Stimulated activated CD4-positive, alpha-beta T cell treated with anti-CD3 and anti-CD28 coated beads, Interleukin-12 subunit alpha, Interleukin-12 subunit beta, amount 100 ng/mL, for 24 hours (primary cell): ENCODE results near the gene SIK3.
"Not testable (repeated sequence)": the region's sequence is repeated elsewhere in the genome, so short reads cannot be mapped to it uniquely, and the experiment has no call there.

ENCODE experiments used
- DNase-seq, 2 experiments: peaks; one replicate each; pipeline ENCODE4 v3.0.0-alpha.2; 2020; ENCODE audit warnings: low read depth in 2 of 2

SIK3 gene

DNA sequence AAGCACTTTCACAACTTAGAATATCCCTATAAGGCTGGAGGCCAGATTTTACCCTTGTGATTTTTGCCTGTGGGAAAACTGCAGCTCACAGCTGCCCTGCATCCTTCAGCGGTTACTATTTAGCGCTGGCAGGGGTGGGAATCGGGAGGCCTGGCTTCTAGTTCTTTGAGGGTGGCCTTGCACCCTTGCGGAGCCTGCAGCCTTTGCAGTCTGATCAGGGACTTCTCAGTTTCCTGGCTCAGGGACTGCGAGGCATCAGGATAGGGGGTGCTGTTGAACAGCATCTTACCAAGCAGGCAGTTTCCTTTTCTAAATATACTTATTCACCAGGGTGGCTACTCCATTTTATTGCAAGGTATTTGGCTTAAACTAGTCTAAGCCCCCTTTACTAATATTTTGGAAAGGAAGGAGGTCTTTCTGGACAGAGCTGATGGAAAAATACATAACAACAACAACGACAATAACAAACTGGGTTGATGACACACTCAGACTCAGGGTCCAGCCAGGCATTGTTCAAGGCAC lies 257.9 kb downstream of the SIK3 start:
- no peak for DNase-seq

DNA sequence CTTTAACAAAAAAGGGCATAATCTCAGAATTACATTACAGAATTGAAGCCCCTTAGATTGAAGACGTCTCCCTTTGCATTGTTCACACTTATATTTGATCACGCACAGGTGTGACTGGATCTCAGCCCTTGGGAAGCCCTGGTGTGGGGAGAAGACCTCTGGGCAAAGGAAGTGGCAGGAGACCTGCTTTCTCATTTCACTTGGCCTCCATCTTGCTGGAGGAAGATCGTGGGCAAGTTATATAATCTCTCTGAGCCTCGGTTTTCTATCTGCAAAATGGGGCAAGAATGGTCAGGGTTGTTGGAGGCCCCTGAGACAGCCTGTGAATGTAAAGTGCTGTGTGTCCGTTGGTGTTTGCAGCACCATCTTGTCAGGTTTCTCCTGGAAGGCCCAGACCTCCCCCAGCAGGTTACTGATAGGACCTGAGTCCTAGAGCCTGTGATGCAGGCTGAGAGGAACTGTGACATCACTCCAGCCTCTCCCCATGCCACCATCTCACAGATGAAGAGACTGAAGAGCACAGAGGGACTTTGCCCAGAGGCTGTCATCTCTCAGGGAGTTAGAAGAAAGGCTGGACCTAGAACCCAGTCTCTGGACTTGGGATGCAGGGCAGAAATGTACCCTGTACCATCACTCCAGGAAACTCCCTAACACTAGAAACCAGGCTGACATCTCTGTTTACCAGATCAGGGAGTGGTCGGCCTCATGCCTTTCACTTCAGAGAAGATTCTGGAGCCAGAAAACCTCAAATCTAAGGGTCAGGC lies 259.7 kb downstream of the SIK3 start:
- DNase-seq: no peak

DNA sequence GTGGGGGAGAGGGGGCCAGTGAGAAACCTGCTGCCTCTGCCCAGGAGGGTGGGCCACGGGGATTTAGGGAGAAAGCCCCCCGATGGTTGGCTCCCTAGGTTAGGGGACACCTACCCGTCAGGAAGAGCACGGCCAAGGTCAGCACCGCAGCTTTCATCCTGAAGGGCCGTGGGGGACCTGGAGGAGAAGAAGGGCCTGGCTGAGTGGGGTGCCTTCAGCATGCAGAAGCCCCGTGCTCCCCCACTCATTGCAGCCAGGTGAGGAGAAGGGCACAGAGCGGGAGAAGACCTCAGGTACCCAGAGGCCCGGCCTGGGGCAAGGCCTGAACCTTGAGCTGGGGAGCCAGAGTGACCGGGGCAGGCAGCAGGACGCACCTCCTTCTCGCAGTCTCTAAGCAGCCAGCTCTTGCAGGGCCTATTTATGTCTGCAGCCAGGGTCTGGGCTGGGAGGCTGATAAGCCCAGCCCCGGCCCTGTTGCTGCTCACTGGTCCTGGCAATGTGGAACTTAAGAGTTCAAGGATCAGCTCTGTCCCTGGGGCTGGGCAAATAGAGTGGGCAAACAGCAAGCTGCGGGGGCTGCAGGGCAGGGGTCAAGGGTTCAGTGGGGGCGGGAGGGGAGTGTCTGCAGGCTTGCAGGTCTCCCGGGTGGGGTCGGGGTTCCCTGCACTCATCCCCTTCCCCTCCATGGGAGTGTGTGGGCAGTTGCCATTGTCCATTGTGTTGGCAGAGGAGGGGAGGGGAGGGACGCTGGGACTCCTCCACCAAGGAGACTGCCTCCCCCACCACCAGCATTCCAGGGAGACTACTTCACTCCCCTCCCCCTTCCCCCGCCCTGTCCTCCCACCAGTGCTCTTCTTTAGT lies 260.8 kb downstream of the SIK3 start, which contains the start of gene APOA1:
Gene APOA1 (minus strand): TSS at position 392 of the 861 bp plus-strand sequence. CDS start 235 bp downstream, at position 157.
- DNase-seq: no peak

DNA sequence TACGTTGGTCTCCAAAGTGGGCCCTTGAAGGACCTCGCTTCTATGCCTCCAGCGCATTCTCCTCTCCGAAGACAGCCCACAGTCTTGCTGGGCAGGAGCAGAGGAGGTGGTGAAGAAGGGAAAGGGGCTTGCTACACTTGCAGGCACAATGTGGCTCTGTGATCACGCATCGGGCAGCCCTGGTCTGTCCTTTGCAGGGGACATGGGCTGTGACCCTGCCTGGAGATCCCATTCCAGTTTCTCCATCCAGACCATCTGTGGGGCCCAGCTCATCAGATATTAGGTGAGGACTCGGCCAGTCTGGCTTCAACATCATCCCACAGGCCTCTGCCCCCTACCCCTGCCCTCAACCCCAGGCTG lies 261.6 kb downstream of the SIK3 start:
- DNase-seq: no peak

DNA sequence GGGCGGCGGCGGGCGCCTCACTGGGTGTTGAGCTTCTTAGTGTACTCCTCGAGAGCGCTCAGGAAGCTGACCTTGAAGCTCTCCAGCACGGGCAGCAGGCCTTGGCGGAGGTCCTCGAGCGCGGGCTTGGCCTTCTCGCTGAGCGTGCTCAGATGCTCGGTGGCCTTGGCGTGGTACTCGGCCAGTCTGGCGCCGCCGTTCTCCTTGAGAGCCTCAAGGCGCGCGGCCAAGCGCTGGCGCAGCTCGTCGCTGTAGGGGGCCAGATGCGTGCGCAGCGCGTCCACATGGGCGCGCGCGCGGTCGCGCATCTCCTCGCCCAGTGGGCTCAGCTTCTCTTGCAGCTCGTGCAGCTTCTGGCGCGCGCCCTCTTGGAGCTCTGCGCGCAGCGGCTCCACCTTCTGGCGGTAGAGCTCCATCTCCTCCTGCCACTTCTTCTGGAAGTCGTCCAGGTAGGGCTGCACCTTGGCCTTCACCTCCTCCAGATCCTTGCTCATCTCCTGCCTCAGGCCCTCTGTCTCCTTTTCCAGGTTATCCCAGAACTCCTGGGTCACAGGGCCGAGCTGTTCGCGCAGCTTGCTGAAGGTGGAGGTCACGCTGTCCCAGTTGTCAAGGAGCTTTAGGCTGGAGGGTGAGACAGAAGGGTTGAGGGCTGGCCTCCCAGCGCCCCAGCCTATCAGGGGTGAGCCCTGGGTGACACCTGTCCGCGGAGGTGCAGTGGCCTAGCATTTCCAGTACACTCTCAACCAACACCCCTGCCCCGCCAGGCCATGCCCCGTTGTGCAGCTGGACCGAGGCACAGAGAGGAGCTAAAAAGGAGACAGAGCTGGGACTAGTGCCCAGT lies 262.2 kb downstream of the SIK3 start:
- DNase-seq: peak; percentile 50 to 69

DNA sequence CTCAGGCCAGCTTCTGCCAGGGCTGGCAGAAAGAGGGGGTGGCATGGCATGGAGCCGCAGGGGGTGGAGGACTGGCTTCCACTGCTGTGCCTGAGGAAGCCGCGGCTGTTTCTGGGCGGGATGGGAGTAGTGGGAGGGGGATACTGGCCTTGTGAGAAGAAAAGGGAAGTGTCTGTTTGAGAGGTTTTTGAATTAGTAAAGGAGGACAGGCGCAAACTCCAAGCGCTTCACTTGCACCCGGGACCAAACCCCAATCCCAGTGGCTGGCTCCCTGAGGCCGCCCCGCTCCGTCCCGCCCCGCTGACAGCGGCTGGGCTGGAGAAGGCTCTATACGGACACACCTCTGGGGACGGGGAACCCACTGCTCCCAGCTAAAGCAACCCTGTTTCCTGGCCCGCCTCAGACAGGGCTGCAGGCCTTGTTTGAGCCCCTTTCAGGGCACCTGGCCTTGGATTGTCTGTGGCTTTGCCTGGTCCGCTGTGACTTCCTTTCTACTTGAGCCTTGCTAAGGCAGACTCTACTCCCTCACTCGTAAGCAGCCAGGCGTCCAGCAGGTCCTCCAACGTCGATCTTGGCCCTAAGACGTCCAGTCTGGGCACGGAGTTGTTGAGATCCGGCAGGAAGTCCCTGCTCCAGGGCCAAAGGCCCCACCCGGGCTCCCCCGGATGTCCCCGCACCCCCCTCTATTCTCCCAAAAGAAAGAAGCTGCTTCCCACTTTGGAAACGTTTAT lies 263.0 kb downstream of the SIK3 start:
- no peak for DNase-seq

DNA sequence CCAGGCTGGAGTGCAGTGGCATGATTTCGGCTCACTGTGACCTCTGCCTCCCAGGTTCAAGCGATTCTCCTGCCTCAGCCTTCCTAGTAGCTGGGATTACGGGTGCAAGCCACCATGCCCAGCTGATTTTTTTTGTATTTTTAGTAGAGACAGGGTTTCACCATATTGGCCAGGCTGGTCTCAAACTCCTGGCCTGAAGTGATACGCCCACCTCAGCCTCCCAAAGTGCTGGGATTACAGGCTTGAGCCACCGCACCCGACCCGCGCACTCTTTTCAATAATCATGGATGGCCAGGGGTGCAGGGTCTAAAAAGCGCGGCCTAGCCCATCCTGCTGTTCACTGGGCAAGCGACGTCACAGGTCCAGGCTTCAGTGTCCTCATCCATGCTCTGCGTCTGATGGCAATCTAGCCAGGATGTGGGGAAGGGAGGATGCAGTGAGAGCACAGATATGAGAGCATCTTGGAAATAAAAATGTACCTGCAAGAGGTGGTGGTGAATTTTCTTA lies 263.6 kb downstream of the SIK3 start:
- not testable (repeated sequence) for DNase-seq

DNA sequence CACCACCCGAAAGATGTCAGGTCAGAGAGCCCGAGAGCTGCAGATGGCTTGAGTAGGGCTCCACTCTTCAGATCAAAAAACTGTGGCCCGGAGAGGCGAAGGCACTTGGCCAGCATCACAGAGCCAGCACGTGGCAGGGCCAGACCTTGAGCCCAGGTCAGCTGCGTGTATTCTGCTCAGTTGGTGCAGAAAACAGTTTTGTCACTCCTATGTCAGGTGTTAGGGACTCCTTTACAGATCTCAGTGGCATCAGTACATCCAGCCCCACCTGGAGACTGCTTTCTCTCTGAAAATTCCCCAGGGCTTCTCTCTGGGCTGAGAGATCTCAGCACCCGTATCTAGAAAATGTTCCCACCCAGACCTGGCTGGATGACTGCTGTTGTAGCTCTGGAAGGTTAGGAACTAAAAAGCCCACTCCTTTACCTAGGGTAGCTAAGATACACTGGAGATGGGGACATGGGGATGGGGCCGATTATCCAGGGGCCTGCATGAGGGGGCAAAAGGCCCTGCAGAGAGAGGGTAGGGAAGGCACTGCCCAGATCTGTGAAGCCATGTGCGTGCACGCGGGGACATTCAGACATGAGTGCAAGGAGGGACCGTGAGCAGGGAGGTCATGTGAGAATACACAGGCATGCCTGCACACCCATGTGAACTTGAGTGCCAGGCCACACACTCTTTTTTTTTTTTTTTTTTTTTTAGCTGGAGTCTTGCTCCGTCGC lies 264.3 kb downstream of the SIK3 start:
- no peak for DNase-seq

DNA sequence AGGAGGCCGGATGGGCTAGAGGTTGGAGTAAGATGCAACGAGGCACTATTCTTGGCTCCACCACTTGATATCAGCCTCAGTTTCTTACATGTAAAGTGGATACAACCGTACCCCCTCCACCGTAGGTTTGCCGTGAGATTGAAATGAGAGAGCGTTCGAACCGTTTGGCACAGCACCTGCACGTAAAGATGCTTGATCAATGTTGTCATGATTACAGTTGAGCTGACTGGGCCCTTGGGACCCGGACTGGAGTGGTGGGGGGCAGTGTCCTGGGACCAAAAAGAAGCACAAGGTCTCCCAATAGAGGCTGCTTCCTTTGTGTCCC lies 264.8 kb downstream of the SIK3 start:
- DNase-seq: no peak

DNA sequence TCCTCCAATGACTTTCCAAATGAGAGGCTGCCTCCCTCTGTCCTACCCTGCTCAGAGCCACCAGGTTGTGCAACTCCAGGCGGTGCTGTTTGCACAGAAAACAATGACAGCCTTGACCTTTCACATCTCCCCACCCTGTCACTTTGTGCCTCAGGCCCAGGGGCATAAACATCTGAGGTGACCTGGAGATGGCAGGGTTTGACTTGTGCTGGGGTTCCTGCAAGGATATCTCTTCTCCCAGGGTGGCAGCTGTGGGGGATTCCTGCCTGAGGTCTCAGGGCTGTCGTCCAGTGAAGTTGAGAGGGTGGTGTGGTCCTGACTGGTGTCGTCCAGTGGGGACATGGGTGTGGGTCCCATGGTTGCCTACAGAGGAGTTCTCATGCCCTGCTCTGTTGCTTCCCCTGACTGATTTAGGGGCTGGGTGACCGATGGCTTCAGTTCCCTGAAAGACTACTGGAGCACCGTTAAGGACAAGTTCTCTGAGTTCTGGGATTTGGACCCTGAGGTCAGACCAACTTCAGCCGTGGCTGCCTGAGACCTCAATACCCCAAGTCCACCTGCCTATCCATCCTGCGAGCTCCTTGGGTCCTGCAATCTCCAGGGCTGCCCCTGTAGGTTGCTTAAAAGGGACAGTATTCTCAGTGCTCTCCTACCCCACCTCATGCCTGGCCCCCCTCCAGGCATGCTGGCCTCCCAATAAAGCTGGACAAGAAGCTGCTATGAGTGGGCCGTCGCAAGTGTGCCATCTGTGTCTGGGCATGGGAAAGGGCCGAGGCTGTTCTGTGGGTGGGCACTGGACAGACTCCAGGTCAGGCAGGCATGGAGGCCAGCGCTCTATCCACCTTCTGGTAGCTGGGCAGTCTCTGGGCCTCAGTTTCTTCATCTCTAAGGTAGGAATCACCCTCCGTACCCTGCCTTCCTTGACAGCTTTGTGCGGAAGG lies 265.6 kb downstream of the SIK3 start:
- DNase-seq: no peak

DNA sequence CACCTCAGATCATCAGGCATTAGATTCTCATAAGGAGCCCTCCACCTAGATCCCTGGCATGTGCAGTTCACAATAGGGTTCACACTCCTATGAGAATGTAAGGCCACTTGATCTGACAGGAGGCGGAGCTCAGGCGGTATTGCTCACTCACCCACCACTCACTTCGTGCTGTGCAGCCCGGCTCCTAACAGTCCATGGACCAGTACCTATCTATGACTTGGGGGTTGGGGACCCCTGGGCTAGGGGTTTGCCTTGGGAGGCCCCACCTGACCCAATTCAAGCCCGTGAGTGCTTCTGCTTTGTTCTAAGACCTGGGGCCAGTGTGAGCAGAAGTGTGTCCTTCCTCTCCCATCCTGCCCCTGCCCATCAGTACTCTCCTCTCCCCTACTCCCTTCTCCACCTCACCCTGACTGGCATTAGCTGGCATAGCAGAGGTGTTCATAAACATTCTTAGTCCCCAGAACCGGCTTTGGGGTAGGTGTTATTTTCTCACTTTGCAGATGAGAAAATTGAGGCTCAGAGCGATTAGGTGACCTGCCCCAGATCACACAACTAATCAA lies 266.4 kb downstream of the SIK3 start:
- DNase-seq: no peak

DNA sequence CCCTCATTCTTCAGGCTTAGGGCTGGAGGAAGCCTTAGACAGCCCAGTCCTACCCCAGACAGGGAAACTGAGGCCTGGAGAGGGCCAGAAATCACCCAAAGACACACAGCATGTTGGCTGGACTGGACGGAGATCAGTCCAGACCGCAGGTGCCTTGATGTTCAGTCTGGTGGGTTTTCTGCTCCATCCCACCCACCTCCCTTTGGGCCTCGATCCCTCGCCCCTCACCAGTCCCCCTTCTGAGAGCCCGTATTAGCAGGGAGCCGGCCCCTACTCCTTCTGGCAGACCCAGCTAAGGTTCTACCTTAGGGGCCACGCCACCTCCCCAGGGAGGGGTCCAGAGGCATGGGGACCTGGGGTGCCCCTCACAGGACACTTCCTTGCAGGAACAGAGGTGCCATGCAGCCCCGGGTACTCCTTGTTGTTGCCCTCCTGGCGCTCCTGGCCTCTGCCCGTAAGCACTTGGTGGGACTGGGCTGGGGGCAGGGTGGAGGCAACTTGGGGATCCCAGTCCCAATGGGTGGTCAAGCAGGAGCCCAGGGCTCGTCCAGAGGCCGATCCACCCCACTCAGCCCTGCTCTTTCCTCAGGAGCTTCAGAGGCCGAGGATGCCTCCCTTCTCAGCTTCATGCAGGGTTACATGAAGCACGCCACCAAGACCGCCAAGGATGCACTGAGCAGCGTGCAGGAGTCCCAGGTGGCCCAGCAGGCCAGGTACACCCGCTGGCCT lies 267.9 kb downstream of the SIK3 start:
- DNase-seq: no peak

DNA sequence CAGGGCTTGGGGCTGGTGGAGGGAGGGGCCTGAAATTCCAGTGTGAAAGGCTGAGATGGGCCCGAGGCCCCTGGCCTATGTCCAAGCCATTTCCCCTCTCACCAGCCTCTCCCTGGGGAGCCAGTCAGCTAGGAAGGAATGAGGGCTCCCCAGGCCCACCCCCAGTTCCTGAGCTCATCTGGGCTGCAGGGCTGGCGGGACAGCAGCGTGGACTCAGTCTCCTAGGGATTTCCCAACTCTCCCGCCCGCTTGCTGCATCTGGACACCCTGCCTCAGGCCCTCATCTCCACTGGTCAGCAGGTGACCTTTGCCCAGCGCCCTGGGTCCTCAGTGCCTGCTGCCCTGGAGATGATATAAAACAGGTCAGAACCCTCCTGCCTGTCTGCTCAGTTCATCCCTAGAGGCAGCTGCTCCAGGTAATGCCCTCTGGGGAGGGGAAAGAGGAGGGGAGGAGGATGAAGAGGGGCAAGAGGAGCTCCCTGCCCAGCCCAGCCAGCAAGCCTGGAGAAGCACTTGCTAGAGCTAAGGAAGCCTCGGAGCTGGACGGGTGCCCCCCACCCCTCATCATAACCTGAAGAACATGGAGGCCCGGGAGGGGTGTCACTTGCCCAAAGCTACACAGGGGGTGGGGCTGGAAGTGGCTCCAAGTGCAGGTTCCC lies 268.6 kb downstream of the SIK3 start, which contains the start of gene APOC3:
Gene APOC3 (plus strand): TSS at position 383 of the 659 bp plus-strand sequence. CDS start 676 bp downstream, outside the sequence.
- DNase-seq: no peak

DNA sequence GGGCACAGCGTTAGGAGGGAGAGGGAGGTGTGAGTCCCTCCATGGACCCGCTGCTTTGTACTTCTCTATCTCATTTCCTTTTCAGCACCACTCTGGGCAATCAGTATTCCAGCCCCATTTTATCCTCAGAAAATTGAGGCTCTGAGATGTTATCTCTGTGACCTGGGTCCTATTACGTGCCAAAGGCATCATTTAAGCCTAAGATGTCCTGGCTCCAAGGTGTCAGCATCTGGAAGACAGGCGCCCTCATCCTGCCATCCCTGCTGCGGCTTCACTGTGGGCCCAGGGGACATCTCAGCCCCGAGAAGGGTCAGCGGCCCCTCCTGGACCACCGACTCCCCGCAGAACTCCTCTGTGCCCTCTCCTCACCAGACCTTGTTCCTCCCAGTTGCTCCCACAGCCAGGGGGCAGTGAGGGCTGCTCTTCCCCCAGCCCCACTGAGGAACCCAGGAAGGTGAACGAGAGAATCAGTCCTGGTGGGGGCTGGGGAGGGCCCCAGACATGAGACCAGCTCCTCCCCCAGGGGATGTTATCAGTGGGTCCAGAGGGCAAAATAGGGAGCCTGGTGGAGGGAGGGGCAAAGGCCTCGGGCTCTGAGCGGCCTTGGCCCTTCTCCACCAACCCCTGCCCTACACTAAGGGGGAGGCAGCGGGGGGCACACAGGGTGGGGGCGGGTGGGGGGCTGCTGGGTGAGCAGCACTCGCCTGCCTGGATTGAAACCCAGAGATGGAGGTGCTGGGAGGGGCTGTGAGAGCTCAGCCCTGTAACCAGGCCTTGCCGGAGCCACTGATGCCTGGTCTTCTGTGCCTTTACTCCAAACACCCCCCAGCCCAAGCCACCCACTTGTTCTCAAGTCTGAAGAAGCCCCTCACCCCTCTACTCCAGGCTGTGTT lies 269.4 kb downstream of the SIK3 start:
- no peak for DNase-seq

DNA sequence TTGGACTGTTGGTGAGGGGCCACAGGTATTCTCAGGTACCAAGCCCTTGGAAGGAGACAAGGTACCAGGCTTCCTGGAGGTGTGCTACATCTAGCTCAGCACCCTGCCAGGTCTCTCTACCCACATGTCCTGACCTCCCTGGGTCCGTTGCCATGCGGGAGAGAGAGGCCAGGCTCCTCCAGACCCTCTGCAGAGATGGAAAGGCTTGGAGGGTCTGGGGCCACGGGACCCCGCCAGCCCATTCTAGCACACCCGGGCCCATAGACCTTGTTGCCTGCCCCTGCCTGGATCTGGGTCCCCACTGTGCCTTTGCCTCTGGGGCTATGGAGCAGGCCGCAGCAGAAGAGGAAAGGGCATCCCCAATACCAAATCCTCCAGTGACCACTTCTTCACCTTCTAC lies 270.8 kb downstream of the SIK3 start:
- no peak for DNase-seq

DNA sequence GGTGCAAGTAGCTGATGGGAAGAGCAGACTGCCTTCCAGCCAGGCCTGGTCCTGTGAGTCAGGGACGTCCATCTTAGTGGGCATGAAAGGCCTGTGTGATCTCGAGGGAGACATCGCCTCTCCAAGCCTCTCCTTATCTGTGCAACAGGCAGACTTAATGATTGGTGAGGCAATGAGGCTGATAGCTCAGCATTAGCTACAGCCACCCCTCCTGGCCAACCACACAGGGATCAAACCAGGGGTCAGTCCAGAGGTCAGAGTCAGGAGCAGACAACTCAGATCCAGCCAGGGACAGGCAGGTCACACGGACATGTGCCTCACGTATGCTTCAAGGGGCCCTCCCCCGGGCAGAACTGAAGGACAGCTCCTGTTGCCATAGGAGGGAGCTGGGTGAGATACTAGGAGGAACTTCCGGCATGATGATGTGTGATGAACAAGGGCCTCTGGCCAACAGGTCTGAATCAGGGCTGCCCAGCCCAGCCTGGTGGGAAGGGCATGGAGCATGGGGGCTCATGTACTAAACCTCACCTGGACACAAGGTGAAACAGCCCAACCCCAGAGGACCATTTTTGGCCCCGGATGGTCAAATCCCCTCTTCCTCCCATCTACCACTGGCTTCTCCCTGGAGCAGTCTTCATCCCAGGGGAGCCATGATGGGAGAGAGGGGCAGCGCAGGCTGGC lies 271.3 kb downstream of the SIK3 start:
- DNase-seq: no peak
